IPS DF 6.9 (cell line): ENCODE results near the gene MZF1.
"Not testable (repeated sequence)": the region's sequence is repeated elsewhere in the genome, so short reads cannot be mapped to it uniquely, and the experiment has no call there.

Experiments used
- DNase-seq: peaks from one replicate; pipeline ENCODE4 v3.0.0-alpha.2; 2013; ENCODE audit warnings: low read depth, low spot score
- H3K27ac ChIP-seq: one replicate; pipeline ENCODE4 v1.5.1; 2013; ENCODE audit warnings: low read length, control low read depth
- H3K27me3 ChIP-seq: 2 replicates; pipeline ENCODE4 v1.6.1; 2013; ENCODE audit warnings: mild to moderate bottlenecking, low read length; ENCODE audit not compliant: control insufficient read depth, insufficient read depth
- H3K36me3 ChIP-seq: 2 replicates; pipeline ENCODE4 v1.6.1; 2013; ENCODE audit warnings: low read length; ENCODE audit not compliant: control insufficient read depth, insufficient read depth
- H3K4me1 ChIP-seq: 2 replicates; pipeline ENCODE4 v1.6.1; 2013; ENCODE audit warnings: low read length; ENCODE audit not compliant: control insufficient read depth, insufficient read depth
- H3K4me3 ChIP-seq: 2 replicates; pipeline ENCODE4 v1.5.1; 2013; ENCODE audit warnings: mild to moderate bottlenecking, low read length
- H3K9me3 ChIP-seq: 2 replicates; pipeline ENCODE4 v1.6.1; 2013; ENCODE audit warnings: low read length, inconsistent platforms; ENCODE audit not compliant: control insufficient read depth, insufficient read depth
- WGBS: extraction: QIAGEN DNeasy Blood & Tissue Kit; methylation state at CpG from one replicate; pipeline ENCODE4 v1.1.7; 2013; ENCODE audit warnings: mixed read lengths, missing lambda C conversion rate; ENCODE audit not compliant: insufficient read length, insufficient coverage; 5-methylcytosine and 5-hydroxymethylcytosine counted together

The MZF1 gene

GRCh38 chr19:58578012-58578925, 5.1 kb upstream of the MZF1 start:
- no peak for DNase-seq
- Histone ChIP-seq H3K9me3 (no peaks in the 10 kb centered on the region), H3K36me3 (no peaks in the 10 kb centered on the region), H3K4me3 (no peak overlapping the region), H3K27me3 (no peaks in the 10 kb centered on the region), H3K27ac (no peak overlapping the region), H3K4me1 (no peaks in the 10 kb centered on the region)
- no CpG with 5 or more reads among the region's 11 CpGs for WGBS

GRCh38 chr19:58577581-58577980, 4.4 kb upstream of the MZF1 start:
- not testable (repeated sequence) for H3K4me1 ChIP-seq, DNase-seq, H3K27ac ChIP-seq, H3K9me3 ChIP-seq, H3K4me3 ChIP-seq, H3K36me3 ChIP-seq, H3K27me3 ChIP-seq
- no CpG with 5 or more reads among the region's 2 CpGs for WGBS

DNA sequence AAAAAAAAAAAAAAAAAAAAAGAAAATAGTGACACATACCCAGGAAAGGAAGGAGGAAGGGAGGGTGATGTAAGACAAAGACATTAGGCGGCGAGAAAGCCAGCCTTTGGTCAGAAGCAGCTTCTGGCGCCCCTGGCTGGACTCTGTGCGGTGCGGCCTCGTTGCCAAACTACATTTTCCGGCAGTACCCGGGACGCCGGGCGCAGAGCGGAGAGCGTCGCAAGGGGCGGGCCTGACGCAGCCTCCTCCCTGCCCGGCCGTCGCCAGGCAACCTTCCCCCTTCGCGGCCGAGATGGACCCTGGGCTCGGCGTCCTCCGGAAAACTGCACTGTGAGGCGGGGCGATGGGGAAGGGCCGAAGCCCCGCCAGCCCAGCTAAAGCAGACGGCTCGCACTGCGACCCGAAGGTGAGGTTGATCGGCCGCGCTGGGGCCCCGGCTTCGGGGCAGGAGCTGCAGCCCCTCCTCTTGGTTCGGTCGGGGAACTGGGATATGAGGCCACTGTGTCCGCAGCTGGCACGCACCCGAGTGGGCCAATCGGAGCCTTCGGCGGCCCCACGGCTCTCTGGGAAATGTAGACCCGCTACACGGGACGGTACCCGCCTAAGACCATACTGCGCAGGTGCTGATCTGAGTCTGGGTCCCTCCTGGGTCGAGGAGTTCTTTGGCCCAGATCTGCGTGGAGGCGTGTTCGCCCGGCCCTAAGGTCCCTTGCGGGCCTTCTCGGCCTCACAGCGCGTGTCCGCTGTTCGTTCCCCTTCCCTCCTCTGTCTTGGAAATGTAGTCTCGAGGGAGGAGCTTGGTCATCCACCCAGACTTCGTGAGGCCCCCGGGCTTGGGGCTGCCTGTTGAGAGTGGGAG, 2.3 kb upstream of the MZF1 start:
- Histone ChIP-seq H3K27me3 (no peaks in the 10 kb centered on the region), H3K4me1 (no peaks in the 10 kb centered on the region), H3K4me3 (peak overlapping the region; percentile 78), H3K9me3 (no peaks in the 10 kb centered on the region), H3K36me3 (peaks cover 9% of the 10 kb centered on the region), H3K27ac (no peak overlapping the region)
- no CpG with 5 or more reads among the region's 66 CpGs for WGBS
- peak; percentile 70 for DNase-seq

DNA sequence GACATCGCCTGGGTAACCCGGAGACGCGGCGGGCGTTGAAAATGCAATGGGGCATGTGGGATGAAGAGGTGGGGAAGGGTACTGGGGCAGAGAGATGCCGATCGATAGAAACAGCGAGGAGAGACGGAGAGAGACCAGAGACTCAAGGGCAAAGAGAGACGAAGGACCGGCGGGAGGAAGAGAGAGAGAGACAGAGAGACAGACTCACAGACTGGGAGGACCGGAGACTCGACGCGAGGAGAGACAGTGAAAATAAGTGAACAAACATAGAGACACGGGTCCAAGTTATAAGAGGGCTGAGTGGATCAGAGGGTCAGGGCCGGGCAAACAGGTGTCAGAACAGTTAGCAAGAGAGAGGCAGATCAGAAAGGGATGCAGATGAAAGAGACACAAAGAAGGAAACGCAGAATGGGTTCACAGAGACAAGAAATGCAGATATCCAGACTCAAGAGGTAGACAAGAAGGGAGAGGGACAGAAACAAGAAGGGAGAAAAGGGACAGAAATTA, 576 bp upstream of the MZF1 start:
- Histone ChIP-seq H3K27me3 (no peaks in the 10 kb centered on the region), H3K4me3 (peak overlapping the region; percentile 2; the same call in 1 of the 2 replicates), H3K27ac (no peak overlapping the region), H3K9me3 (no peaks in the 10 kb centered on the region), H3K4me1 (no peaks in the 10 kb centered on the region), H3K36me3 (peaks cover 9% of the 10 kb centered on the region)
- DNase-seq: no peak
- WGBS: no CpG with 5 or more reads among the region's 20 CpGs

- Histone ChIP-seq H3K4me1 (no peaks in the 10 kb centered on the region), H3K36me3 (peaks cover 9% of the 10 kb centered on the region), H3K27me3 (no peaks in the 10 kb centered on the region), H3K4me3 (peak overlapping the region; percentile 4; the same call in 1 of the 2 replicates), H3K9me3 (no peaks in the 10 kb centered on the region), H3K27ac (no peak overlapping the region)
- no peak for DNase-seq
- no CpG with 5 or more reads among the region's 24 CpGs for WGBS
Measured at GRCh38 chr19:58572026-58572817, 913 bp downstream of the MZF1 start.

- no peak overlapping the region for H3K4me3 ChIP-seq
- WGBS: no CpG with 5 or more reads among the region's 8 CpGs
- no peak for DNase-seq
- no peaks in the 10 kb centered on the region for H3K4me1 ChIP-seq
- no peaks in the 10 kb centered on the region for H3K9me3 ChIP-seq
- H3K36me3 ChIP-seq: peaks cover 9% of the 10 kb centered on the region
- no peak overlapping the region for H3K27ac ChIP-seq
- H3K27me3 ChIP-seq: no peaks in the 10 kb centered on the region
Measured at GRCh38 chr19:58571575-58571947, 1.6 kb downstream of the MZF1 start.

- WGBS: no CpG with 5 or more reads among the region's 25 CpGs
- DNase-seq: no peak
Measured at GRCh38 chr19:58570770-58571574, 2.2 kb downstream of the MZF1 start.

GRCh38 chr19:58569943-58570670, 3.0 kb downstream of the MZF1 start:
- no peaks in the 10 kb centered on the region for H3K9me3 ChIP-seq
- no peak overlapping the region for H3K4me3 ChIP-seq
- no peak overlapping the region for H3K27ac ChIP-seq
- no peaks in the 10 kb centered on the region for H3K4me1 ChIP-seq
- no peak for DNase-seq
- WGBS: no CpG with 5 or more reads among the region's 8 CpGs
- peaks cover 9% of the 10 kb centered on the region for H3K36me3 ChIP-seq
- no peaks in the 10 kb centered on the region for H3K27me3 ChIP-seq

More at GRCh38 chr19:58570770-58571574, 2.2 kb downstream of the MZF1 start:
- no peak overlapping the region for H3K27ac ChIP-seq
- H3K9me3 ChIP-seq: no peaks in the 10 kb centered on the region
- H3K4me1 ChIP-seq: no peaks in the 10 kb centered on the region
- H3K36me3 ChIP-seq: peaks cover 9% of the 10 kb centered on the region
- H3K4me3 ChIP-seq: no peak overlapping the region
- no peaks in the 10 kb centered on the region for H3K27me3 ChIP-seq
